ENCODE data around the gene ERG.

The ERG gene

GRCh38 chr21:38355992-38356781 lies 142.1 kb downstream of the ERG start:
- peak; percentile 39 for DNase-seq

GRCh38 chr21:38355353-38355752 lies 142.9 kb downstream of the ERG start:
- DNase-seq = no peak

GRCh38 chr21:38354746-38355145 lies 143.5 kb downstream of the ERG start:
- no peak for DNase-seq

- no peak for DNase-seq
Measured at GRCh38 chr21:38354231-38354630, 144.0 kb downstream of the ERG start.

- DNase-seq = no peak
Measured at GRCh38 chr21:38352536-38353219, 145.6 kb downstream of the ERG start.

- DNase-seq = no peak
Measured at GRCh38 chr21:38351961-38352521, 146.2 kb downstream of the ERG start.

- DNase-seq = no peak
Measured at GRCh38 chr21:38351176-38351959, 146.9 kb downstream of the ERG start.

GRCh38 chr21:38350684-38351083 lies 147.6 kb downstream of the ERG start:
- no peak for DNase-seq

GRCh38 chr21:38349977-38350376 lies 148.3 kb downstream of the ERG start:
- DNase-seq = no peak

GRCh38 chr21:38349111-38349746 lies 149.0 kb downstream of the ERG start:
- no peak for DNase-seq

GRCh38 chr21:38346286-38346685 lies 152.0 kb downstream of the ERG start:
- DNase-seq = no peak

GRCh38 chr21:38343691-38344090 lies 154.6 kb downstream of the ERG start:
- no peak for DNase-seq

GRCh38 chr21:38342739-38343138 lies 155.5 kb downstream of the ERG start:
- DNase-seq = no peak

GRCh38 chr21:38341546-38342012 lies 156.7 kb downstream of the ERG start:
- no peak for DNase-seq

- no peak for DNase-seq
Measured at GRCh38 chr21:38340131-38340530, 158.1 kb downstream of the ERG start.

GRCh38 chr21:38337793-38338192 lies 160.5 kb downstream of the ERG start:
- no peak for DNase-seq

- DNase-seq = no peak
Measured at GRCh38 chr21:38334866-38335265, 163.4 kb downstream of the ERG start.

- DNase-seq = no peak
Measured at GRCh38 chr21:38333301-38334272, 164.7 kb downstream of the ERG start.

- DNase-seq = no peak
Measured at GRCh38 chr21:38330666-38331065, 167.6 kb downstream of the ERG start.
